Activated T-cell treated with anti-CD3 and anti-CD28 coated beads for 48 hours (primary cell): Measurements from ENCODE around the gene TOMM20.

ENCODE experiments used
- DNase-seq: peaks from one replicate; pipeline ENCODE4 v3.0.0-alpha.2; 2020; ENCODE audit warnings: low read depth

TOMM20 gene

DNA sequence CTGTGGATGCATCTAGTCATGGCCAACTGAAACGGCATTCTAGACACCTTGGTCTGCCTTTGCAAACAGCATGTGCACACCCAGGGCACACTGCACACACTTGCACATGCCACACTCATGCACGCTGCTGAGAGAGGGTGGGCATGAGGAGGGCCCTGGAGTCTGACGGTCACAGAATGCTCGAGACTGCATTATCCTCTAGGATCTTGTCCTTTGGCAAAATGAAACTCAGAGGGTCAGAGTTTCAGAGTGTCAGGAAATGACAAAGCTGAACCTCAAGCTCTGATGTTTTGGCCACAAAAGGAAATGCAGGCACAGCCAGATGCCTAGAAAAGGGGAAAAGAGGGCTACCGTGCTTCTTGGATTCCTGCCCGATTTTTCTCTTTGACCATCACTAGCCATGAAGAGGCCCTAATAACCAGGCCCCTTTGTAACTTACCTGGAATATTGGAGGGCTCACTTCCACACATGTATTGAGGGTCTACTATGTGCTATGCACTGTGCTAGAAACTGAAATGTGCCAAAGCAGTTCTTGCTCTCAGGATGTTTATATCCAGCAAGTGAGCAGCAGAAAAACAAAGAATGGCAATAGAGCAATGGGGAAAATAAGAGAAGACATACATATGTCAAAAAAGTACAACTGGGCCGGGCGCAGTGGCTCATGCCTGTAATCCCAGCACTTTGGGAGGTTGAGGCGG is 65.4 kb downstream of the TOMM20 start:
- no peak for DNase-seq

DNA sequence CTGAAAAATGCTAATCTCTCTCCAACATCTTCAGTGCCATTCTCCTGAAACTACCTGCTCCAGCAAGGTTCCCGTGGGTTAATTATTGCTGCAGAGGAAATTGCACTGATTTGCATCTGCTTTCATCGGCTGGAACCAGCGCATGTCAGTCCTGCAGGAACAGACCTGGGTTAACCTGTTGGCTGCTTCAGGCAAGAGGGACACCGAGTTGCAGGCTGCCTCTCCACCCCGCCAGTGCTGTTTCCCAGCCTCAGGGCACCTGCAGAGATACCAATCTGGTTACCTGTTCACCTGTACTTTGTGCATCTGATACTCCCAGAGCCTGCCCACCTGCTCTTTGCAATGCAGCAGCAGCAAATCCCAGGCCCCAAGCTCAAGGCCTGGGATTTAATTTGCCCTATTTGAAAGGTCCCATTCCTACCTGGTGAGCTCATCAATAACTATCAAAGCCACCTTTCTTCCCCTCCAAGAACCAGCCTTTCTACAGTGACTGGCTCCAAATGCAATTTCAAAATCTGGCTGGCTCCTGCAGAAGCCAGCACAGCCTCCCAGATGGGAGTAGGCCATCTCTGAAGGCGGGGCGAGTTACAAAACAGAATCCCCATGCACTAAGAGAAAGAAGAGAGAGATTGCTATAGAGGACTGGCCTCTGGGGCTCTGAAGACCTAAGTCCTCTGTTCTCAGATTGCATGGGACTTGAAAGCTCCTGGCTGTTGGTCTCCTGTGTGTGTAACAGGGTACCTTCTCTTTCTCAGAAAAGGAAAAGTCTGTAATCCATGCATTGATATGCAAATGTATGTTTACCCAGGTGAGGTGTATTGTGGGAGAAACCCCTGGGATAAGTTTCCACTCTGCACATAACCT is 67.8 kb downstream of the TOMM20 start:
- DNase-seq: no peak
